Left cardiac atrium (tissue), 4 donors: Measurements from ENCODE around the gene GRWD1. TPM values are rescaled to one million over a fixed set of nuclear protein-coding genes. Genes with fewer than 3 reads are reported as not detected.

Source experiments
- ATAC-seq, 2 donors: fragments of 200-7000 bp; cut with Tn5 transposase; one replicate each; pipeline ENCODE4 v1.9.1; 2020; ENCODE audit warnings: mild to moderate bottlenecking in 2 of 2, moderate library complexity in 2 of 2
- DNase-seq: peaks from one replicate; pipeline ENCODE4 v3.0.0-alpha.2; 2020
- intact Hi-C, 2 donors: fragments of 100-400 bp; cut with DNase I; formaldehyde crosslinking; loops; one replicate each; pipeline versions ENCODE4 v1.14.1 to v1.15.1; 2022 to 2023
- total RNA-seq, 2 donors: library from RNA; stranded (reverse); fragmentation: NEBNext Ultra II Directional; extraction: Animal tissue kit (Norgen Biotek cat#: 25700); gene quantifications; one replicate each; pipeline ENCODE4 v1.2.1, GENCODE V29; 2021
- donor health status: DM: no; HTN: yes; CAD: no.
- donor health status: DM: no; HTN: yes; CAD: no; lungs with severe emphysema.
- donor health status: DM: yes; HTN: yes; CAD: no.
- donor health status: Dilated cardiomyopathy.

The GRWD1 gene
- total RNA-seq, 2 donors from 2014 or later = 18.1 to 24.9 TPM

DNA sequence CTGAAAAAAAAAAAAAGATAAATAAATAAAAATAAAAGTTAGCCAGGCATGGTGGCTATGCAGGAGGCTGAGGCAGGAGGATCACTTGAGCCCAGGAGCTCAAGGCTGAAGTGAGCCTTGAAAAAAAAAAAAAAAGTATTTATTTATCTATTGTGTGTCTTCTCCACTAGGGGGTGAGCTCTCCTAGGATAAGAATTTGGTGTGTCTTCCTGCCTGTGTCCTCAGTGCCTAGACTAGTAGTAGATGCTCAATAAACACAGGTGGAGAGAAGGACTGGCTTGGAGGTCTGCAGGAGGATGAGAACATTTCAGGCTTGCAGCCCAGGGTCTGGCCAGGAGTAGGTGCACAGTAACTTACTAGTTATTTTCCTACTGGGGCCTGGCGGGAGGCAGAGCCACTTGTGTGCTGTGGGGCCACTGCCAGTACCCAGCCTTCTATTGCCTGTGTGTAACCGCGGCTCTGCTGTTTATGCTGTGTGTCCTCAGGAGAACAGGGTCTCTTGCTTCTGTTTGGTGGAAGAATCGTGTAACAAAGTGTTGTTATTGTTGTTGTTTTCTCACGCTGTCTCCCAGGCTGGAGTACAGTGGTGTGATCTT lies 60.5 kb downstream of the GRWD1 start:
- DNase-seq (no peak), ATAC-seq (no peak)
- intact Hi-C loops = loop anchor here in 1 of 2 donors (5.0 kb wide), 1 partner anchor 76 kb away; no protein-coding TSS in a partner anchor

Other genes with a start within 250 kb of the GRWD1 start
- 10 to 100 TPM; 33.5 to 37.4 TPM for gene CARD8, start 190.1 kb upstream of the GRWD1 start, total RNA-seq
- under 1 TPM; 0.39 to 0.74 TPM for gene ZNF114, start 175.9 kb upstream of the GRWD1 start, total RNA-seq
- 10 to 100 TPM; 89.9 TPM for gene EMP3, start 120.4 kb upstream of the GRWD1 start, total RNA-seq
- gene TMEM143, start 82.0 kb upstream of the GRWD1 start, total RNA-seq = 10 to 100 TPM; 30.5 to 43.0 TPM
- gene SYNGR4, start 81.6 kb upstream of the GRWD1 start, total RNA-seq = not detected
- 100 to 1,000 TPM in 1 of 2 donors, 10 to 100 TPM in 1; 81.4 to 103 TPM for gene KDELR1, start 54.4 kb upstream of the GRWD1 start, total RNA-seq
- under 1 TPM; 0.39 to 0.47 TPM for gene GRIN2D, start 52.3 kb upstream of the GRWD1 start, total RNA-seq
- under 1 TPM; 0.27 to 0.60 TPM for gene KCNJ14, start 9.6 kb downstream of the GRWD1 start, total RNA-seq
- 10 to 100 TPM; 29.0 to 32.5 TPM for gene CYTH2, start 23.4 kb downstream of the GRWD1 start, total RNA-seq
- 1 to 10 TPM; 2.0 to 2.9 TPM for gene LMTK3, start 65.9 kb downstream of the GRWD1 start, total RNA-seq
- gene SULT2B1, start 106.2 kb downstream of the GRWD1 start, total RNA-seq = under 1 TPM; 0.39 to 0.71 TPM
- gene SPACA4, start 160.8 kb downstream of the GRWD1 start, total RNA-seq = not detected
- gene FAM83E, start 169.1 kb downstream of the GRWD1 start, total RNA-seq = under 1 TPM in 1 of 2 donors, not detected in 1; 0.32 TPM
- gene RPL18, start 173.2 kb downstream of the GRWD1 start, total RNA-seq = 100 to 1,000 TPM; 674 to 678 TPM
- 1 to 10 TPM; 9.0 to 9.3 TPM for gene SPHK2, start 173.5 kb downstream of the GRWD1 start, total RNA-seq
- gene DBP, start 191.4 kb downstream of the GRWD1 start, total RNA-seq = 10 to 100 TPM in 1 of 2 donors, 1 to 10 TPM in 1; 2.0 to 15.1 TPM
- gene CA11, start 200.2 kb downstream of the GRWD1 start, total RNA-seq = 1 to 10 TPM; 7.1 to 7.7 TPM
- gene NTN5, start 227.0 kb downstream of the GRWD1 start, total RNA-seq = under 1 TPM; 0.21 to 0.27 TPM
- gene FUT2, start 250.0 kb downstream of the GRWD1 start, total RNA-seq = not detected